SK-N-SH (cell line): ENCODE results near the gene TBC1D2B.

Experiments
- GABPA ChIP-seq: IDR thresholded peaks from 2 replicates; pipeline ENCODE4 v1.4.0; 2012; ENCODE audit warnings: low read depth, mild to moderate bottlenecking
- NRF1 ChIP-seq: IDR thresholded peaks from 2 replicates; pipeline ENCODE4 v1.6.1; 2012; ENCODE audit warnings: low read depth, mild to moderate bottlenecking, low read length
- POLR2AphosphoS5 ChIP-seq: IDR thresholded peaks from 2 replicates; pipeline ENCODE4 v1.6.1; 2012; ENCODE audit warnings: low read depth, low read length
- TCF12 ChIP-seq: IDR thresholded peaks from 2 replicates; pipeline ENCODE4 v1.4.0; 2012
- TF ChIP-seq, protein P1 (sequence below): fragments of 200-600 bp; sonication (generic); IDR thresholded peaks from 2 replicates; pipeline ENCODE4 v1.6.1; 2017; ENCODE audit warnings: antibody characterized with exemption, mild to moderate bottlenecking, moderate library complexity

GRCh38 chr15:77985931-77986480 is 91.5 kb downstream of the TBC1D2B start:
- TF ChIP-seq TCF12 (no peak), GABPA (no peak), NRF1 (no peak), POLR2AphosphoS5 (no peak)
- TF ChIP-seq, protein P1, sequence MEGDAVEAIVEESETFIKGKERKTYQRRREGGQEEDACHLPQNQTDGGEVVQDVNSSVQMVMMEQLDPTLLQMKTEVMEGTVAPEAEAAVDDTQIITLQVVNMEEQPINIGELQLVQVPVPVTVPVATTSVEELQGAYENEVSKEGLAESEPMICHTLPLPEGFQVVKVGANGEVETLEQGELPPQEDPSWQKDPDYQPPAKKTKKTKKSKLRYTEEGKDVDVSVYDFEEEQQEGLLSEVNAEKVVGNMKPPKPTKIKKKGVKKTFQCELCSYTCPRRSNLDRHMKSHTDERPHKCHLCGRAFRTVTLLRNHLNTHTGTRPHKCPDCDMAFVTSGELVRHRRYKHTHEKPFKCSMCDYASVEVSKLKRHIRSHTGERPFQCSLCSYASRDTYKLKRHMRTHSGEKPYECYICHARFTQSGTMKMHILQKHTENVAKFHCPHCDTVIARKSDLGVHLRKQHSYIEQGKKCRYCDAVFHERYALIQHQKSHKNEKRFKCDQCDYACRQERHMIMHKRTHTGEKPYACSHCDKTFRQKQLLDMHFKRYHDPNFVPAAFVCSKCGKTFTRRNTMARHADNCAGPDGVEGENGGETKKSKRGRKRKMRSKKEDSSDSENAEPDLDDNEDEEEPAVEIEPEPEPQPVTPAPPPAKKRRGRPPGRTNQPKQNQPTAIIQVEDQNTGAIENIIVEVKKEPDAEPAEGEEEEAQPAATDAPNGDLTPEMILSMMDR: no peak
